Activated effector memory CD4-positive, alpha-beta T cell treated with Interleukin-2 at 50 U/mL for 16 hours (primary cell): Measurements from ENCODE around the gene PLEKHF1.

ENCODE experiments used
- DNase-seq: peaks from one replicate; pipeline ENCODE4 v3.0.0-alpha.2; 2020

PLEKHF1 gene

GRCh38 chr19:29680937-29681336 lies 15.7 kb downstream of the PLEKHF1 start:
- DNase-seq = no peak

- DNase-seq = no peak
Measured at GRCh38 chr19:29681422-29682235, 16.4 kb downstream of the PLEKHF1 start.

DNA sequence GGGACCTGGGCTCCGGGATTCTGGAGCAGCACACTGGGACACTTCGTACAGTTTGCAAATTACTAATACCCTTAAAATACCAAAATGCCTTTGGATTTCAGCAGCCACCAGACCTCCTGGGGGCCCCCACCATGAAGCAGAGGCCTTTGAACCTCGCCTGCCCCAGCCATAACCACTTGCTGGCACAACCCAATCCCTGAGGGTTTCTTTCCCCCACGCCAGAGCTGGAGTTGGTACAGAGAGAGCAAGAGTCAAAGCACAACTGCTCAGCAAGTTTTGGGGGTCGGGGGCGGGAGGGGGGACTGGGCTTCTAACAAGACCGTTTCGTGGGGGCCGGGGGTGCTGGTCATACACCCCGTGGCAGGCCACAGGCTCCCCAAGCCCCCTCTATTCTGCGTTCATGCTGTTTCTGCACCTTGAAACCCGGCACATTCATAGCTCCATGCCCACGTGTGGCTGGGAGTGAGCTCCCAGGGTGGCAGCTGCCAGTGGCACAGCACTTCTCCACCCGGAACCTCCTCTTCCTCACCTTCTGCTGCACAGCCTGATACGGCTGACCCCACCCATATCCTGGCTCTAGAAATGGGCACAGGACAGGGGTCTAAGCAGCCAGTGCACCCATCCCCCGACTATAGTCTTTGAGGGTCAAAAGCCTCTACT lies 17.1 kb downstream of the PLEKHF1 start:
- DNase-seq = no peak

DNA sequence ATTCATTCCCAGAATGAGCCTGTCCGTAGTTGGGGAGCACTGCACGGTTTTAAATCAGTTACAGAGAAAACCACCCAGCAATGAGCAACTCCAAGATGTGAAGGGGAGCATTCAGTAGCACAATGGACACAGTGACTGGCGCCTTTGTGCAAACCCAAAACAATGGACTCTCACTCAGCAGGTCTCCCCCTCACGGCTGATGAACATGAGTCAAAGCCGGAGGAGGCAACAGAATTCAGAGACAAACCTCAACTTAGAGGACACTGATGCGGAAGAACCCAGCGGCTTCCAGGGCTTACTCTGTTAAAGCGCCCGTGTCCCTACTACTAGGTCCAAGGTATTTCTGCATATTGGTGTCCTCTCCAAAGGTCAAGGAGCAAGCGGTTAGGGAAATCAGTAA lies 17.7 kb downstream of the PLEKHF1 start:
- DNase-seq = no peak

DNA sequence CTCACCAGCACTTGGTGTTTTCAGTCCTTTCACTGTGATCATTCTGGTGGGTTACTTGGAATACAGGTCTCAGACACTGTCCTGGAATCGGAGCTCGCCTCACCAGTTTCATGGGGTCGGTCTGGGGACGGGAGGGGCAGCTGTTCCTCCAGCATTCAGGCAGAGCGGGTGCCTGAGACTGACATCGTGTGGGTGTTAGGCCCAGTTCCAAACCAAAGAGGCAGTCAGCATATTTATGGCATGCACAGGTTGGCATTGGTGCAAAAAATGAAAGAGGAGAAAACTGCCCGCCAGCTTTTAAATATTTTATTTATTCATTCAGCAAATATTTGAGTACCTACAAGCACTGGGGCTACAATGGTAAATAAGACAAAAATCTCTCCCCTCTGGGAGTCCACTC lies 20.1 kb downstream of the PLEKHF1 start:
- no peak for DNase-seq

DNA sequence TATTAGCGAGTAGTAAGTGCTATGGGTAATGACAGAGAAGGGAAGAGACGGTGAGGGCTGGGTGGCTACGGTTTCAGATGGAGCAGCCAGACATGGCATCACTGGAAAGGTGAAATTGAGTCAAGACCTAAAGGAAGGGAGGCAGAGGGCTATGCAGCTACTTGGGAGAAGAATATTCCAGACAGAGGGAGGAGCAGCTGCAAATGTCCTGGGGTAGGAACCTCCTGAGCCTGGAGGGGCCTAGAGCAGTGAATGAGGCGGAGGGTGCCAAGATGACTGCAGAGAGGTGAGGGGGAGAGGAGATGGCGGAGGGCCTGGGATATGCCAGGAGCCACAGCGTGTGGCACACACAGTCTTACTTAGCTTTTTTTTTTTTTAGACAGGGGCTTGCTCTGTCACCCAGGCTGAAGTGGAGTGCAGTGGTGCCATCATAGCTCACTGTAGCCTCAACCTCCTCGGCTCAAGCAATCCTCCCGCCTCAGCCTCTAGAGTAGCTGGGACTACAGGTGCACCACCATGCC lies 21.1 kb downstream of the PLEKHF1 start:
- DNase-seq = no peak

DNA sequence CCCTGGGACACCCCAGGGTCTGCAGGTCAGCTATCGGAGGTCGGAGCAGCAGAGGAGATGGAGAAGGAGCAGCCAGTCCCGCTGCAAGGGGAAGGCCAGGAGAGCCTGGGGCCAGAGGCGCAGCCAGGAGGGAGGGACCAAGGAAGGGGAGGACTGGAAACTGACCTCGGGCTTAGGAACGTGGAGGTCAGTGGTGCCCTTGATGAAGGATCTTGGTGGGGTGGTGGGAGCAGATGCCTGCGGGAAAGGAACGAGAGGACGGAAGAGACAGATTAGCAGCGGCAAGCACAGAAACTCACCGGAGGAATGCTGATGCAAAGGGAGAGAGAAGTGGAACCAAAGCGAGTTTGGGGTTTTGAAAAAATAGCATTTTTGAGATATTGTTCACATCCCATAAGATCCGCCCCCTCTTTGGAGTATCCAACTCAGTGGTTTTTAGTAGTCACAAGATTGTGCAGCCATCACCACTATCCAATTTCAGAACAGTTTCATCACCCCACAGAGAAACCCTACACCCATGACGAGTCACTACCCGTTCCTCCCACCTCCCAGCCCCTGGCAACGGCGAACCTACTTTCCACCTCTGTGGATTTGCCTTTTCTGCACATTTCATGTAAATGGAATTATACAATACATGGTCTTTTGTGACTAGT lies 22.1 kb downstream of the PLEKHF1 start:
- DNase-seq = no peak

DNA sequence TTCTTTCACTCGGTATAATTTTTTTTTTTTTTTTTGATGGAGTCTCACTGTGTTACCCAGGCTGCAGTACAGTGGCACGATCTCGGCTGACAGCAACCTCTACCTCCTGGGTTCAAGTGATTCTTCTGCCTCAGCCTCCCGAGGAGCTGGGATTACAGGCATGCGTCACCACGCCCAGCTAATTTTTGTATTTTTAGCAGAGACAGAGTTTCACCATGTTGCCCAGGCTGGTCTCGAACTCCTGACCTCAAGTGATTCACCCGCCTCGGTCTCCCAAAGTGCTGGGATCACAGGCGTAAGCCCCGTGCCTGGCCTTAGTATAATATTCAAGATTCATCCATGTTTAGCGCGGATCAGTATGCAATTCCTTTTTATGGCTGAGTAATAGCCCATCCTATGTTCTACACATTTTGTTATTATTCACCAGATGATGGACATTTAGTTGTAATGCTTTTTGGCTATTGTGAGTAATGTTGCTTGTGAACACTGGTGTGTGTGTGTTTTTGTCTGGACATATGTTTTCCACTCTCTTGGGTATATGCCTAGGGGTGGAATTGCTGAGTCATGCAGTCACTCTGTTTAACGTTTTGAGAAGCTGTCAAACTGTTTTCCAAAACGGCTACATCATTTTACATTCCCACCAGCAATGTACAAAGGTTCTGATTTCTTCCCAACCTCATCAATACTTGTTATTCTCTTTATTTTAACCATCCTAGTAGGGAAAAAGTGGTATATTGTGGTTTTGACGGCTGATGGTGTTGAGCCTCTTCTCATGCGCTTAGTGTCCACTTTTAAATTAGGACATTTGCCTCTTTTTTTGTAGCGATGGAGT lies 22.9 kb downstream of the PLEKHF1 start:
- no peak for DNase-seq

GRCh38 chr19:29690842-29691241 lies 25.6 kb downstream of the PLEKHF1 start:
- no peak for DNase-seq

DNA sequence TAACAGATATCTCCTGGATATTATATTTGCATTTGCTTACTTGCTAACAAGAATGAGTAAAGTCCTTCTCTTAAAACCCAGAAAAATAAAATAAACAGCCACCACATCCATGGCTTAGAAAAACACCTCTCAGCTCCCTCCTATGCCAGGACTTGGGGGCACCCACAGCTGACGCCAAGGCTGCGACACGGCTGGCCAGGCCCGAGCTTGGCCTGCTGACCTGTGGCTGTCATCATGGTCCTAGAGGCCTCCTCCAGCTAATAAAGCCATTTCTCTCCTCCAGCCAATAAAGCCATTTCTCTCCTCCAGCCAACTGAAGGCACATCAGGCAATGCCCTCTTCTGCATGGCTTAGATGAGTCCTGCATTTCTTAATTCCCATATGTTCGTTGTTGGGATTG lies 28.9 kb downstream of the PLEKHF1 start:
- no peak for DNase-seq

GRCh38 chr19:29694669-29695627 lies 29.7 kb downstream of the PLEKHF1 start:
- peak; percentile 69 for DNase-seq

- no peak for DNase-seq
Measured at GRCh38 chr19:29695765-29696564, 30.7 kb downstream of the PLEKHF1 start.

GRCh38 chr19:29696565-29696846 lies 31.2 kb downstream of the PLEKHF1 start:
- DNase-seq = no peak

DNA sequence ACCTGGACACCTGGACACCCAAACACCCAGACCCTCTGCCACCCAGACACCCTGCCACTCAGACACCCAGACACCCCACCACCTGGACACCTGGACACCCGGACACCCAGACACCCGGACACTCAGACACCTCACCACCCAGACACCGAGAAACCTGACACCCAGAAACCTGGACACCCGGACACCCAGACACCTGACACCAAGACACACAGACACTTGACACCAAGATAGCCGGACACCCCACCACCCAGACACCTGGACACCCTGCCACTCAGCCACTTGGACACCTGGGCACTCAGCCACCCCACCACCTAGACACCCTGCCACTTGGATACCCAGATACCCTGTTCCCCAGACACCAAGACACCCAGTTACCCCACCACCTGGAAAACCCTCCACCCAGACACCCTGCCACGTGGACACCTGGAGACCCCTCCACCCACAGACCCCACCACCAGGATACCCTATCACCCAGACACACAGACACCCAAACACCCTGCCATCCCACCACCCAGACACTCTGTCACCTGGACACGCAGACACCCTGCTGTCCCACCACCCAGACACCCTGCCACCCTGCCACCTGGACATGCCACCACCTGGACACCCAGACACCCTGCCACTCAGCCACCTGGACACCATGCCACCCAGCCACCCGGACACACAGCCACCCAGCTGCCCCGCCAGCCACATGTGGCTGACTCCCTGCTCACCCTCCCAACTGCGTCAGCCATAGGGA lies 32.4 kb downstream of the PLEKHF1 start:
- no peak for DNase-seq

DNA sequence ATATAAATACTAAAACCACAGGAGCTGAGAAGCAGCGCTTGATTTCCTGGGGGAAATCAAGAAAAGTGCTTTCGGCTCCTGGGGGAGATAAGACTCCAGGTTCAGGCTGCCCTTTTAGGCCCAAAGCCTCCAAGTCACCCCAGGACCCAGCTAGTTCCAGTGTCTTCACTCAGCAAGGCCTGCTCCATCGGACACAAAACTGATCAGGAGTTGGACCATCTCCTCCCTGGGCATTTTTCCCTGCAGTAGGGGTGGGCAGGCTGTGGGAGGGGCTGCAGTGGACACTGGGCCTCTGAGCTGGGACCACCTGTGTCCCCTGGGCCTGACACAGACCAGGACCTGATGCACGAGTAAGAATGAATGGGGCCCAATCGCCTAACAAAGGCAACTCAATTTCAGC lies 34.6 kb downstream of the PLEKHF1 start:
- no peak for DNase-seq

DNA sequence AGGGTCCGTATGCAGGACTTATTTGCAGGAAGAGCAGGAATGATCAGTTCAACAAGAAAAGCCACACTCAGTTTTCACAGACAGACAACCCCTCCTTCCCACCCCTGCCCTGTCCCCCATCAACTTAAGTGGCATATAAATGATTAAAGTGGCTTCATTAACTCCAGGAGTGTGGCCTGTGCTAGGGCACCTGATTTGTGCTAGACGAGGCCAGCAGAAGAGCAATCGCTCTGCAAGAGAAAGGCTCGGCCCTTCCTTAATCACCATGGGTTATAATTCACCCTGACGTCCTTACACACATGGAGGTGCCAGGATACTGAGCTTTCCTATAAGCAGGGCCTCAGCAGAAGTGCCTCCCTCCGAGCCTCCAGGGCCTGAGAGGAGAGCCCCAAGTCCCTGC lies 35.2 kb downstream of the PLEKHF1 start:
- no peak for DNase-seq

- no peak for DNase-seq
Measured at GRCh38 chr19:29702161-29702962, 37.1 kb downstream of the PLEKHF1 start.

DNA sequence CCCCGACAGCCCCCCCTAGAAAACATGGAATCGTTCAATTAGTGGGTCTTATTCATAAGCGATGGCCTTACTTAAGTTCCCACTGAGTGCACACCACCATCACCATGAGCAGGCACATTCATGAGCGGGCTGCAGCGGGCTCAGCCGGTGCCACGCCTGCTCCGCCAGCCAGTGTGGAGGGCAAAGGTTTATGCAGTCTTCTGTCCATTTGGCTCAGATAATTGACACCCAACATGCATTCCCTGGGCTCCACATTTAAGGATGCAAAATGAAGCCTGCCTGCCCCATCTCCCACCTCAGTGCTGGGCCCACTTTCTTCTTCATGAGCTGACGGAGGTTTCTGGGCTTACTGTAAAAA lies 37.7 kb downstream of the PLEKHF1 start:
- DNase-seq = no peak
